Measurements from ENCODE around the gene SIN3A. TPM values are rescaled to one million over a fixed set of nuclear protein-coding genes. Genes with fewer than 3 reads are reported as not detected.
"Not testable (repeated sequence)": the region's sequence is repeated elsewhere in the genome, so short reads cannot be mapped to it uniquely, and the experiment has no call there.

SIN3A gene
- polyA plus RNA-seq, 1 experiment, result 39.5 TPM

DNA sequence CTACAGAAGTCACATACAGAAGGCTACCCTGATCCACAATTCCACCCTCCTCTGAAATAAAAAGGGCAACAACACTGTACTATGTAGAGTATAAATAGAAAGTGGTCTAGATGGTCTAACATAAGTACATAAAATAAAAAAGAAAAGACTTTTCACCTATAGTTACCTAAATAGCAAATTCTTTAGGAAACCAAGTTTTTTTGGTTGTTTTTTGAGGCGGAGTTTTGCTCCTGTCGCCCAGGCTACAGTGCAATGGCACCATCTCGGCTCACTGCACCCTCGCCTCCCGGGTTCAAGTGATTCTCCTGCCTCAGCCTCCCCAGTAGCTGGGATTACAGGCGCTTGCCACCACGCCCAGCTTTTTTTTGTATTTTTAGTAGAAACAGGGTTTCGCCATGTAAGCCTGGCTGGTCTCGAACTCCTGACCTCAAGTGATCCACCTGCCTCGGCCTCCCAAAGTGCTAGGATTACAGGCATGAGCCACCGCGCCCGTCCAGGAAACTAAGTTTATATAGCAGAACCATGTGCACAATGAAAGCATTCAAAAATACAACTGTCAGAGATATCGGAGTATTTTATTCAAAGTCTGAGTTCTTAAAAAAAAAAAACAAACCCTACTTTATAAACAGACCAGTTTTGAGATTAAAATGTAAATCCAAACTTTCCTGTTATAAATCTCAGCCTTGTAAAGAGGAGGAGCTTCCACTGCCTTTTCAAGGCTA, 1.7 kb downstream of the SIN3A start:
- ChIA-PET CTCF (no interaction called here), POLR2A (interaction anchor here (1.1 kb wide), 1 partner anchor 82 kb away, joined by 6 read pairs; no protein-coding TSS in a partner anchor)
- DNase-seq (ENCODE audit: low read depth), result no peak
- H3K36me3 ChIP-seq (ENCODE audit: control insufficient read depth, insufficient read depth, low read length), result no peaks in the 10 kb centered on the region
- H3K27me3 ChIP-seq (ENCODE audit: control insufficient read depth, insufficient read depth, low read length), result no peaks in the 10 kb centered on the region
- no peak for TF ChIP-seq CTCF (IDR thresholded peaks at IDR 0.05; ENCODE audit: insufficient read depth, low read depth, low read length)
- H3K4me3 ChIP-seq (ENCODE audit: low read depth, low read length), result peak overlapping the region; percentile 90

DNA sequence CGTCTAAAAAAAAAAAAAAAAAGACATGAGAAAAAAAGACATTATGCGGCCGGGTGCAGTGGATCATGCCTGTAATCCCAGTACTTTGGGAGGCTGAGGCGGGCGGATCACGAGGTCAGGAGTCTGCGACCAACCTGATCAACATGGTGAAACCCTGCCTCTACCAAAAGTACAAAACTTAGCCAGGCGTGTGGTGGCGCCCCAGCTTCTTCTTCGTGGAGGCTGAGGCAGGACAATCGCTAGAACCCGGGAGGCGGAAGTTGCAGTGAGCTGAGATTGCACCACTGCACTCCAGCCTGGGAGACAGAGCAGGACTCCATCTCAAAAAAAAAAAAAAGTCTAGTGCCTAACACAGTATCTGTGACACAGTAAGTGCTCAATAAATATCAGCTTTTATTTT, 3.3 kb downstream of the SIN3A start:
- H3K27me3 ChIP-seq (ENCODE audit: control insufficient read depth, insufficient read depth, low read length); H3K36me3 ChIP-seq (ENCODE audit: control insufficient read depth, insufficient read depth, low read length); POLR2A ChIA-PET; CTCF ChIA-PET; H3K4me3 ChIP-seq (ENCODE audit: low read depth, low read length); DNase-seq (ENCODE audit: low read depth): not testable (repeated sequence)

- ChIA-PET POLR2A (no interaction called here), CTCF (interaction anchor here (1.0 kb wide), 1 partner anchor 14 kb away, joined by 5 read pairs; no protein-coding TSS in a partner anchor)
- TF ChIP-seq CTCF (IDR thresholded peaks at IDR 0.05; ENCODE audit: insufficient read depth, low read depth, low read length), result no peak
- DNase-seq (ENCODE audit: low read depth), result no peak
- Histone ChIP-seq H3K27me3 (ENCODE audit: control insufficient read depth, insufficient read depth, low read length) (no peaks in the 10 kb centered on the region), H3K36me3 (ENCODE audit: control insufficient read depth, insufficient read depth, low read length) (peaks cover 2% of the 10 kb centered on the region; the same call in 1 of the 2 replicates), H3K4me3 (ENCODE audit: low read depth, low read length) (no peak overlapping the region)
Measured at GRCh38 chr15:75446151-75446550, 5.3 kb downstream of the SIN3A start.

GRCh38 chr15:75445324-75445723, 6.2 kb downstream of the SIN3A start:
- H3K4me3 ChIP-seq (ENCODE audit: low read depth, low read length); DNase-seq (ENCODE audit: low read depth); H3K36me3 ChIP-seq (ENCODE audit: control insufficient read depth, insufficient read depth, low read length); CTCF ChIA-PET; H3K27me3 ChIP-seq (ENCODE audit: control insufficient read depth, insufficient read depth, low read length); POLR2A ChIA-PET: not testable (repeated sequence)

DNA sequence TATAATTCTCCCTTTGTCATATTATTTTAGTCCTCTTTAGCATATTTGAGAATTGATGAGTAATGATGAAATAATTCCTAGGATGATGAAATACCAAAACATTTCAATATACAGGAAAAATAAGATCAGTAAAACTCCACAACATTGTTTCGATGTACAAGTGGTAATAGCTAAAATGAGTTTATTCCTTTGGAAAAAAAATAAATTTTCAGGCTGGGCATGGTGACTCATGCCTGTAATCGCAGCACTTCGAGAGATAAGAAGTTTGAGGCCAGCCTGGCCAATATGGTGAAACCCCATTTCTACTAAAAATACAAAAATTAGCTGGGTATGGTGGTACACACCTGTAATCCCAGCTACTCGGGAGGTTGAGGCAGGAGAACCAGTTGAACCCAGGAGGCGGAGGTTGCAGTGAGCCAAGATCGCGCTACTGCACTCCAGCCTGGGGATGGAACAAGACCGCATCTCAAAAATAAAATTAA, 7.5 kb downstream of the SIN3A start:
- H3K36me3 ChIP-seq (ENCODE audit: control insufficient read depth, insufficient read depth, low read length); POLR2A ChIA-PET; H3K27me3 ChIP-seq (ENCODE audit: control insufficient read depth, insufficient read depth, low read length); DNase-seq (ENCODE audit: low read depth); H3K4me3 ChIP-seq (ENCODE audit: low read depth, low read length): not testable (repeated sequence)
- CTCF ChIA-PET, result interaction anchor here (0.8 kb wide), 1 partner anchor 18 kb away, joined by 3 read pairs; no protein-coding TSS in a partner anchor

DNA sequence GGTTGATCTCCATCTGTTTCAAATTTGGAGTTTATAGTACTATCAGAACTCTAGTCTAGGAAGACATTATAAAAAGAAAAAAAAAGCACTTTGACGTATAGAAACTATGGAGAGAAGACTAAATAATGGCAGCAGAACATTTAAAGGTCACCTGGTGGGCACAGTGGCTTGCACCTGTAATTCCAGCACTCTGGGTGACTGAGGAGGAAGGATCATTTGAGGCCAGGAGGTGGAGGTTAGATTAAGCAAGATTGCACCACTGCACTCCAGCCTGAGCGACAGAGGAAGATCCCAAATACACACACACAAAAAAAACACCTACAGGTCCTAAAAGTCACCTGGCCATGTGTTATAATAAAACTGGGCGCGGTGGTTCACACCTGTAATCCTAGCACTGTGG, 13.8 kb downstream of the SIN3A start:
- ChIA-PET CTCF (no interaction called here), POLR2A (no interaction called here)
- H3K36me3 ChIP-seq (ENCODE audit: control insufficient read depth, insufficient read depth, low read length), result peaks cover 3% of the 10 kb centered on the region; the same call in 1 of the 2 replicates
- no peak for DNase-seq (ENCODE audit: low read depth)
- H3K27me3 ChIP-seq (ENCODE audit: control insufficient read depth, insufficient read depth, low read length), result no peaks in the 10 kb centered on the region
- H3K4me3 ChIP-seq (ENCODE audit: low read depth, low read length), result no peak overlapping the region
- TF ChIP-seq CTCF (IDR thresholded peaks at IDR 0.05; ENCODE audit: insufficient read depth, low read depth, low read length), result no peak

DNA sequence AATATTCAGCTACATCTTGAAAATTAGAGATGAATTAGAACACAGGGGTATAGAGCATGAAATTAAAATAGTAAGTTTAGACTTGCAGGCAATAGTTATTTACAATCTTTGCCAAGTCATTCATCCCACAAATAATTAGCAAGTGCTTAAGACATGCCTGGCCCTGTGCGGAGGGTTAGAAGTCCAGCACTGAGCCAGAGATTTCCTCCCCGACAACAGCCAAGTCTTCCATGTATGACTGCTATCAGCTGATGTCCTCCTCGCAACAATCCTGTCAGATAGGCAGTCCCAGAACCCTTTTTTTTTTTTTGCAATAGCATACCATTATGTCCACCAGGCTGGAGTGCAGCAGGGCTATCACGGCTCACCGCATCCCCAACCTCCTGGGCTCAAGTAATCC, 14.6 kb downstream of the SIN3A start:
- no peak for TF ChIP-seq CTCF (IDR thresholded peaks at IDR 0.05; ENCODE audit: insufficient read depth, low read depth, low read length)
- ChIA-PET CTCF (no interaction called here), POLR2A (no interaction called here)
- Histone ChIP-seq H3K4me3 (ENCODE audit: low read depth, low read length) (no peak overlapping the region), H3K36me3 (ENCODE audit: control insufficient read depth, insufficient read depth, low read length) (peaks cover 3% of the 10 kb centered on the region; the same call in 1 of the 2 replicates), H3K27me3 (ENCODE audit: control insufficient read depth, insufficient read depth, low read length) (no peaks in the 10 kb centered on the region)
- DNase-seq (ENCODE audit: low read depth), result no peak
